Activated naive CD8-positive, alpha-beta T cell treated with anti-CD3 and anti-CD28 coated beads, Interleukin-2, amount 50 U/mL, for 16 hours (primary cell): ENCODE results near the gene PCLO.
"Not testable (repeated sequence)": the region's sequence is repeated elsewhere in the genome, so short reads cannot be mapped to it uniquely, and the experiment has no call there.

Source experiments
- DNase-seq: peaks from one replicate; pipeline ENCODE4 v3.0.0-alpha.2; 2020; ENCODE audit warnings: low read depth, low spot score

Gene PCLO

DNA sequence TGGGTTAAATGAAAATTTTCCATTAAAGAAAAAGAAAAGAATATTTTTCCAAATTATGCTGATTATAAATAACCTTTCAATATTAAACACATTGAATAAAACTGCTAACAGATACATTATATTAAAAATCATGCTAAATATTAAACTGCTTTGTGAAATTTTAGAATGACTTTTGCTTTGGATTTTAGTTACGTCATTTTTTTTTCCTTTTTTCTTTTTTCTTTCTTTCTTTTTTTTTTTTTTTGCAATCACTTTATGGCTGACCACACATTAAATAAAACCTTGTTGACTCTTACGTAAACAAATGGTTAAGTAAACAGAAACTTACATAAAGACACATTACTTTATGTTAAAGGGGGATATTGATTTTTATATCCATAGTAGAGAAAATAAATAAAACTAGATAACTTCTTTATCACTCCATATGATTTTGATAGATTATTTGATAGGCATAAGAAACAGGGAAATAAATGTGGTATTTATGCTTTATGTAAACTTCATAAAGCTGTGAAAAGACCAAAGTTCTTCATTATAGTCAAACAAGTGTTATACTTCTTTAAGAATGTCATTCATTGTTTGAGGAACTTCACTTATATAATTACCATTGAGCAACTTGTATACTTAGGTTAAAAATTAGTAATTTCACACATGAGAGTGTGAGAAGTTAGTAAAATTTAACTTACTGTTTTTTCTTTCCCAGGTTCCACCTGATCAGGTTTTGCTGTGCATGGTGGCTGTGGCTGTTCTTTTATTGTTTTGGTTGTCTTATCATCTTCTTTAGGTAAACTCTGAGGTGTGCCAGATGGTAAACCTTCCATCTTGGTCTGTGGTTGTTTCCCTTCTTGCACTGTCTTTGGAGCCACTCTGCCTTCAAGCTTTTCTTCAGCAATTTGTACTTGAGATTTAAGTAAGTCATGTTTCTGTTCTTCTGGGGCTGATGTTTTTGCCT is 197.3 kb downstream of the PCLO start:
- DNase-seq, result no peak

- no peak for DNase-seq
Measured at GRCh38 chr7:82964150-82964882, 198.4 kb downstream of the PCLO start.

- no peak for DNase-seq
Measured at GRCh38 chr7:82961240-82961639, 201.4 kb downstream of the PCLO start.

GRCh38 chr7:82959528-82959927 is 203.2 kb downstream of the PCLO start:
- no peak for DNase-seq

DNA sequence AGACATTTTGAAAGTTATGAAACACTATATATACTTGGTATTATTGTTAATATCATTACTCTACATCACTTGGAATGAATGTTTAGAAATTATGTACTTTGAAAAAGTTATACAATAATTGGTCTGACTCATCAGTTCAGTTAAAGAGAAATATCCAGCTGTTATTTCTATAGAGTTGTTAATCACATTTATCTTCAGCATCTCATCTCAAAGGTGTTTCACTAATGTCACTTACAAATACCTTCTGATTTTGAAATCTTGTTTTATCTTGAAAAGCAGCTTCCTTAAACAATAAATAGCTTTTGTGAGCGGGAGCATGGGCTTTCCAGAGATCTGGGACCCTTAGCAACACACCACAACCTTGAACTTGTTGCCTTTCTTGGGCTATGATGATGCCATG is 205.2 kb downstream of the PCLO start:
- DNase-seq, result no peak

- DNase-seq, result no peak
Measured at GRCh38 chr7:82953324-82954027, 209.2 kb downstream of the PCLO start.

GRCh38 chr7:82950436-82950835 is 212.2 kb downstream of the PCLO start:
- no peak for DNase-seq

DNA sequence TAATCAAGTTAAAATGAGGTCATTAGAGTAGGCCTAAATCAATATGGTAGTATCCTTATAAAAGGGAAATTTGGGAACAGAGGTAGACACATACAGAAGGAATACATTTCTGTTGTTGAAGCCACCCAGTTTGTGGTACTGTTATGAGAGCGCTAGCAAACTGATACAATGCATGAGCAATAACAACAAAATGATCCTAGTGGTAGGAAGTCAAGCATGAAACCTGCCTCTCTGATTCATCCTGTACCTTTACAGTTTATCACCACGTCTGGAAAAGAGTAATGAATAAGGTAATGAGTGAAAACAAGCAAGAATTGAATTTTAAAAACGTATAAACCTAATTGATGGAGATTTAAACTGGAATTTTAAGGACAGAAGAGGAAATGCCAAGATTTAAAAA is 217.2 kb downstream of the PCLO start:
- no peak for DNase-seq

- no peak for DNase-seq
Measured at GRCh38 chr7:82945056-82945455, 217.6 kb downstream of the PCLO start.

DNA sequence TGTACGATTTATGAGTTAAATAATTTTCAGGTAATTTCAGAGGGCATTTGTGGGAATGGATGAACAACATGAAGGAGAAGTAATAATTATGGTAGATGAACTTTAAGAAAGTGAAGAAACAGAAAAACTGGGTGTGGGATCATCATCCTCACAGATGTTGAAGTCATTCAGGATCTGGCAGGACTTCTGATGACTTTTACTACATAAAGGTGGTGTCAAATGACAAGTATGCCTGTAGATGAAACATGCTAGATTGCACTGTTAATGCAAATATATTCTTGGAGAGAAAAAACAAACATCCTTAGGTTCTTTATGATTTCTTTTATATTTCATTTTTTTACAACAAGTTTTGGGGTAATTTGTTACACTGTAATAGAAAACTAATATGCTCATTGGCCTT is 230.2 kb downstream of the PCLO start:
- DNase-seq, result no peak

- no peak for DNase-seq
Measured at GRCh38 chr7:82926477-82926876, 236.2 kb downstream of the PCLO start.

- no peak for DNase-seq
Measured at GRCh38 chr7:82925331-82925730, 237.4 kb downstream of the PCLO start.

- no peak for DNase-seq
Measured at GRCh38 chr7:82906502-82906901, 256.2 kb downstream of the PCLO start.

DNA sequence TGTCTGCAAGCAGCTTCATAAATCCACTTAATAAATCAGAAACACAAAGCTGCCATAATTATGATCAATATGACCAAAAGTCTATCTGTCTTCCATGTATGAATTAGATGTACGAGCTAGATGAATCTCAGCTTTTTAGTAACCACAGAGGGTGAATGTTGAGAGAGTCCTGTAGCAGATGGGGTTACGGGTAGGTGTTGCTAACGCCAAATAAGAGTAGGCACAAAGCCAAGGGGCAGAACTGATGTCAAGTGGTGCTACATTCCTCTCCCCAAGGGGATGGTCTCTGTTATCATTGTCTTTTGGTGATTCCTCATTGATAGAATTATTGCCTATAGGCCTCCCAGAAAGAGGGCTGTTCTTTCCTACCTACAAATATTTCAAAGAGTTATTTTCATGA is 257.8 kb downstream of the PCLO start:
- DNase-seq, result no peak

GRCh38 chr7:82901098-82901497 is 261.6 kb downstream of the PCLO start:
- DNase-seq, result not testable (repeated sequence)

DNA sequence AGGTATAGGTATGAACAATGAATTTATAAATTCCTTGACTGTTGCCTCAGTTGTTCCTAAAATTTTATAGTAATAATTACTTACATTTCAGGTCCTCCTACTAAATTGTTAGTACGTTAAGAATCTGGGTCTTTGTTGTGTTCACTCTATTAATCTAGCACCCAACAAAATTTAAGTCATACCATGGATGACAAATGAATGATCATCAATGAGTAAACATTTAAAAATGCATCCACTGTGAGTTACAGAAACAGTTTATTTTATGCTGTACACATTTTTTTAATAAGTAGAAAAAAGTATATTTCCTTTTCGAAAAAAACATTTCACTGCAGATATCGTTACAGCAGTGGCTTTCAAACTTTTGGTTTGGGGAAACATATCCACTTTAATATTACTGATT is 265.2 kb downstream of the PCLO start:
- no peak for DNase-seq

- not testable (repeated sequence) for DNase-seq
Measured at GRCh38 chr7:82894341-82894740, 268.3 kb downstream of the PCLO start.

GRCh38 chr7:82886324-82886723 is 276.4 kb downstream of the PCLO start:
- DNase-seq, result no peak

DNA sequence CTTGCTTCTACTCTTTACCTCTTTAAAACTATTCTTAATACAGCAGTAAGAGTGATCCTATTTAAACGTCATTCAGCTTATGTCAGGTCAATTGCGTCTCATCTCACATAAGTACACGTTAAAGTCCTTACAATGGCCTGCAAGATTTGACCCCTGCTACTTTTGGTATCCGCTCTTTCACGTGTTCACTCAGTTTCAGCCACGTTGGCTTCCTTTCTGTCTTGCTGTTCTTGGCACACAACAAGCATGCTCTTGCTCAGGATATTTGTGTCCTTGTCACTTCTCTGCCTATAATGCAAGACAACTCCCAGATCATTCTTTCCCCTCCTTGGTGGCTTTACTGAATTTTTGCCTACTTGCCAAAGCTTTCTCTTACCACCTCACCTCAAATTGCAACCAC is 296.8 kb downstream of the PCLO start:
- DNase-seq, result no peak

- no peak for DNase-seq
Measured at GRCh38 chr7:82859106-82859850, 303.4 kb downstream of the PCLO start.

DNA sequence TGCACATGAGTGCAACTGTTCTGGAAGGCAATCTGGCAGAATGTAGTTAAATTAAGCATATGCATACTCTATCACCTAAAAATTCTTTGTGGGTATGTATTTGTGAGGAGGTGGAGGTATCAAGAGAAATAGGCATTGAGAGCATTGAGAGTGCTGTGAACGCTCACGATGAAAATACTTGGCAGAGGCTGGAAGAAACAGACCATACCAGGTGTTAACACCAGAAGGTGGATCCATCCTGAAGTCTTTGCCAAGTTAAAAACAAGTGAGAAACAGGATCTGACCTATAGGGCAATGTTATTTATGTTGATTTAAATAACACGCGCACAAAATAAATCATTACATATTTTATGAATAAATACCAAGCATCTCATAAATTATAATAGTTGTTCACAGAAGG is 311.6 kb downstream of the PCLO start:
- no peak for DNase-seq

GRCh38 chr7:82841828-82842227 is 320.9 kb downstream of the PCLO start:
- DNase-seq, result no peak
